ENCODE data around the gene HMG20B.

GRCh38 chr19:3605361-3605760, 32.6 kb downstream of the HMG20B start:
- TF ChIP-seq CTCF (IDR thresholded peaks at IDR 0.05; ENCODE audit: low read length) = no peak
- no peak for TF ChIP-seq EZH2 (optimal IDR thresholded peaks at IDR 0.05; ENCODE audit: low read depth, low read length)
- no peak for TF ChIP-seq EZH2phosphoT487 (IDR thresholded peaks at IDR 0.05; ENCODE audit: low read length)
